Testis (tissue), 2 donors: Measurements from ENCODE around the gene RFX7.

Source experiments
- CTCF ChIP-seq, 3 experiments: fragments of 450-650 bp in 2 of 3; fragments of 200-600 bp in 1 of 3; sonication (generic) in 1 of 3; IDR thresholded peaks; one replicate each; pipeline ENCODE4 v1.5.1; 2016 to 2019; ENCODE audit warnings: antibody characterized with exemption in 3 of 3, mild to moderate bottlenecking in 2 of 3, moderate library complexity in 1 of 3
- POLR2A ChIP-seq: fragments of 450-650 bp; IDR thresholded peaks from one replicate; pipeline ENCODE4 v1.6.1; 2017; ENCODE audit warnings: antibody characterized with exemption, mild to moderate bottlenecking, moderate library complexity

- TF ChIP-seq CTCF (IDR thresholded peaks at IDR 0.05) (no peak), POLR2A (no peak)
Observed at GRCh38 chr15:56211960-56212550, 31.6 kb downstream of the RFX7 start.
